IMR-90 (cell line): ENCODE measurements around the gene CYFIP1. TPM values are rescaled to one million over a fixed set of nuclear protein-coding genes. Genes with fewer than 3 reads are reported as not detected.

Experiments used
- ATAC-seq: fragments of 200-7000 bp; cut with Tn5 transposase; 2 replicates; pipeline ENCODE4 v1.9.1; 2020; ENCODE audit warnings: low read depth, mild to moderate bottlenecking, moderate library complexity
- BruUV-seq: library from RNA; stranded (reverse); fragments of 400-500 nt; replicated peaks from 2 replicates; lab custom pipeline; 2021; lab: Mats Ljungman, UMichigan
- CTCF ChIA-PET: fragments of 300-600 bp; formaldehyde crosslinking; extraction: SDS; loops from one replicate; lab custom pipeline; 2021; ENCODE audit warnings: antibody characterized with exemption; lab: Yijun Ruan, JAX
- POLR2A ChIA-PET: fragments of 300-600 bp; sonication (Branson Sonifier 250); formaldehyde crosslinking; loops from one replicate; lab custom pipeline; 2022; ENCODE audit warnings: antibody characterized with exemption; ENCODE audit not compliant: unreplicated experiment; lab: Charles Lee
- DNase-seq: peaks from one replicate; pipeline ENCODE4 v3.0.0; 2013
- H2AFZ ChIP-seq: replicated peaks from 2 replicates; pipeline ENCODE3; 2013; ENCODE audit warnings: low read length, mild to moderate bottlenecking; ENCODE audit not compliant: poor library complexity
- H2AK5ac ChIP-seq: 2 replicates; pipeline ENCODE4 v1.6.1; 2013; ENCODE audit warnings: low read depth, low read length, inconsistent platforms
- H2AK9ac ChIP-seq: replicated peaks from 2 replicates; pipeline ENCODE3; 2013; ENCODE audit warnings: mild to moderate bottlenecking, low read depth, low read length, moderate library complexity; ENCODE audit not compliant: poor library complexity
- H2BK120ac ChIP-seq: 2 replicates; pipeline ENCODE4 v1.6.1; 2013; ENCODE audit warnings: low read depth, low read length, inconsistent platforms
- H2BK15ac ChIP-seq: 3 replicates; pipeline ENCODE4 v1.6.1; 2013; ENCODE audit warnings: low read depth, low read length, inconsistent platforms
- H2BK20ac ChIP-seq: 2 replicates; pipeline ENCODE4 v1.6.1; 2013; ENCODE audit warnings: low read depth, mild to moderate bottlenecking, inconsistent platforms, low read length, moderate library complexity
- H2BK5ac ChIP-seq: 2 replicates; pipeline ENCODE4 v1.6.1; 2013; ENCODE audit warnings: mild to moderate bottlenecking, low read depth, low read length, inconsistent platforms; ENCODE audit not compliant: poor library complexity, severe bottlenecking
- H3K14ac ChIP-seq: replicated peaks from 2 replicates; pipeline ENCODE4 v1.6.1; 2013; ENCODE audit warnings: low read depth, low read length, inconsistent platforms
- H3K18ac ChIP-seq: 2 replicates; pipeline ENCODE4 v1.6.1; 2013; ENCODE audit warnings: low read depth, low read length, control low read depth
- H3K23ac ChIP-seq: 2 replicates; pipeline ENCODE4 v1.6.1; 2013; ENCODE audit warnings: low read depth, low read length, inconsistent platforms
- H3K27ac ChIP-seq: 2 replicates; pipeline ENCODE4 v1.5.1; 2013; ENCODE audit warnings: mild to moderate bottlenecking, control low read depth, low read length; ENCODE audit not compliant: insufficient read depth
- H3K27me3 ChIP-seq: 2 replicates; pipeline ENCODE4 v1.6.1; 2013; ENCODE audit warnings: low read length; ENCODE audit not compliant: control insufficient read depth, insufficient read depth
- H3K36me3 ChIP-seq: 2 replicates; pipeline ENCODE4 v1.6.1; 2013; ENCODE audit warnings: low read length, mixed read lengths; ENCODE audit not compliant: control insufficient read depth, insufficient read depth
- H3K4ac ChIP-seq: 2 replicates; pipeline ENCODE4 v1.6.1; 2013; ENCODE audit warnings: low read depth, low read length, inconsistent platforms
- H3K4me1 ChIP-seq: 2 replicates; pipeline ENCODE4 v1.6.1; 2013; ENCODE audit warnings: low read length, mixed read lengths; ENCODE audit not compliant: control insufficient read depth, insufficient read depth
- H3K4me2 ChIP-seq: 2 replicates; pipeline ENCODE4 v1.6.1; 2013; ENCODE audit warnings: low read depth, mild to moderate bottlenecking, control low read depth, low read length, moderate library complexity
- H3K4me3 ChIP-seq: 2 replicates; pipeline ENCODE4 v1.5.1; 2013; ENCODE audit warnings: low read depth, mild to moderate bottlenecking, control low read depth, low read length, moderate library complexity; ENCODE audit not compliant: insufficient read depth
- H3K56ac ChIP-seq: 2 replicates; pipeline ENCODE4 v1.6.1; 2013; ENCODE audit warnings: low read length, inconsistent platforms; ENCODE audit not compliant: insufficient read depth; ENCODE audit errors: extremely low read depth
- H3K79me1 ChIP-seq, 2 experiments: 2 replicates each; pipeline ENCODE4 v1.6.1; 2013; ENCODE audit warnings: low read length in 2 of 2, inconsistent platforms in 1 of 2, low read depth in 1 of 2
- H3K9ac ChIP-seq: 2 replicates; pipeline ENCODE4 v1.6.1; 2013; ENCODE audit warnings: low read depth, low read length, control low read depth
- H3K9me1 ChIP-seq: 2 replicates; pipeline ENCODE4 v1.6.1; 2013; ENCODE audit warnings: low read length, inconsistent platforms; ENCODE audit not compliant: insufficient read depth
- H3K9me3 ChIP-seq: 2 replicates; pipeline ENCODE4 v1.6.1; 2013; ENCODE audit warnings: low read length; ENCODE audit not compliant: control insufficient read depth, insufficient read depth
- H4K20me1 ChIP-seq: 2 replicates; pipeline ENCODE4 v1.6.1; 2013; ENCODE audit warnings: low read length, inconsistent platforms; ENCODE audit not compliant: insufficient read depth
- H4K5ac ChIP-seq: 2 replicates; pipeline ENCODE4 v1.6.1; 2013; ENCODE audit warnings: mild to moderate bottlenecking, low read depth, low read length, control low read depth
- H4K8ac ChIP-seq, 2 experiments: 2 replicates each; pipeline ENCODE4 v1.6.1; 2013; ENCODE audit warnings: low read depth in 2 of 2, low read length in 2 of 2, control low read depth in 1 of 2, inconsistent platforms in 1 of 2
- H4K91ac ChIP-seq: 2 replicates; pipeline ENCODE4 v1.6.1; 2013; ENCODE audit warnings: low read depth, low read length, inconsistent platforms; ENCODE audit not compliant: insufficient read depth
- BHLHE40 ChIP-seq: fragments of 150-350 bp; IDR thresholded peaks from 2 replicates; pipeline ENCODE4 v1.6.1; 2016; ENCODE audit warnings: mild to moderate bottlenecking, low read depth, low read length
- FOS ChIP-seq: fragments of 150-350 bp; IDR thresholded peaks from 2 replicates; pipeline ENCODE4 v1.6.1; 2016; ENCODE audit warnings: low read depth, low read length
- NFE2L2 ChIP-seq: fragments of 150-350 bp; IDR thresholded peaks from 2 replicates; pipeline ENCODE4 v1.6.1; 2016; ENCODE audit warnings: low read depth, mild to moderate bottlenecking, low read length
- POLR2A ChIP-seq: IDR thresholded peaks from 2 replicates; pipeline ENCODE4 v1.6.1; 2012; ENCODE audit warnings: mild to moderate bottlenecking, low read depth, low read length
- SMC3 ChIP-seq: fragments of 150-350 bp; IDR thresholded peaks from 2 replicates; pipeline ENCODE4 v1.6.1; 2016; ENCODE audit warnings: low read depth, mild to moderate bottlenecking, antibody characterized with exemption, low read length, moderate library complexity
- WGBS, 2 experiments: methylation state at CpG; one replicate each; pipeline versions ENCODE4 v1.1.5 to v1.1.7; 2013; ENCODE audit warnings: missing lambda C conversion rate in 2 of 2; ENCODE audit not compliant: insufficient read length in 1 of 2; ENCODE audit errors: extremely low coverage in 2 of 2; 5-methylcytosine and 5-hydroxymethylcytosine counted together
- dilution Hi-C: fragments of 300-500 bp; cut with HindIII; formaldehyde crosslinking; loops from one replicate; pipeline ENCODE4 v1.14.3; 2018; ENCODE audit warnings: low sequenced_read_pairs; ENCODE audit not compliant: unreplicated experiment
- in situ Hi-C: fragments of 300-500 bp; cut with MboI; formaldehyde crosslinking; loops from 3 replicates; pipeline ENCODE4 v1.14.3; 2019; ENCODE audit warnings: low sequenced_read_pairs, inconsistent platforms, mixed read lengths
- intact Hi-C: fragments of 100-400 bp; cut with micrococcal nuclease; formaldehyde crosslinking; loops from 2 replicates; pipeline ENCODE4 v1.10.0; 2022
- polyA plus RNA-seq, 3 experiments: library from polyadenylated mRNA; depleted of rRNA; stranded (reverse); fragments of >200 nt; gene quantifications; 2 replicates each; pipeline ENCODE4 v1.2.3, GENCODE V29; 2012; ENCODE audit warnings: low replicate concordance in 1 of 3
- total RNA-seq: library from RNA; depleted of rRNA; stranded (reverse); fragments of >200 nt; gene quantifications from 2 replicates; pipeline ENCODE4 v1.2.3, GENCODE V29; 2012
- TF ChIP-seq, protein P1 (sequence below): conservative IDR thresholded peaks from 2 replicates; pipeline ENCODE4 v1.5.1; 2012; ENCODE audit warnings: mild to moderate bottlenecking, low read depth, low read length, improper control_type of control experiment
- TF ChIP-seq, protein P2 (sequence below): fragments of 150-350 bp; IDR thresholded peaks from 2 replicates; pipeline ENCODE4 v1.6.1; 2016; ENCODE audit warnings: low read depth, mild to moderate bottlenecking, low read length, moderate library complexity, borderline replicate concordance
- TF ChIP-seq, protein P3 (sequence below): fragments of 150-350 bp; IDR thresholded peaks from 2 replicates; pipeline ENCODE4 v1.6.1; 2017; ENCODE audit warnings: mild to moderate bottlenecking, antibody characterized with exemption, low read length, low read depth

CYFIP1 gene
- total and polyA plus RNA-seq, 2 of the 4 experiments (the other 2 are of a cell fraction): 58.4 to 163 TPM

DNA sequence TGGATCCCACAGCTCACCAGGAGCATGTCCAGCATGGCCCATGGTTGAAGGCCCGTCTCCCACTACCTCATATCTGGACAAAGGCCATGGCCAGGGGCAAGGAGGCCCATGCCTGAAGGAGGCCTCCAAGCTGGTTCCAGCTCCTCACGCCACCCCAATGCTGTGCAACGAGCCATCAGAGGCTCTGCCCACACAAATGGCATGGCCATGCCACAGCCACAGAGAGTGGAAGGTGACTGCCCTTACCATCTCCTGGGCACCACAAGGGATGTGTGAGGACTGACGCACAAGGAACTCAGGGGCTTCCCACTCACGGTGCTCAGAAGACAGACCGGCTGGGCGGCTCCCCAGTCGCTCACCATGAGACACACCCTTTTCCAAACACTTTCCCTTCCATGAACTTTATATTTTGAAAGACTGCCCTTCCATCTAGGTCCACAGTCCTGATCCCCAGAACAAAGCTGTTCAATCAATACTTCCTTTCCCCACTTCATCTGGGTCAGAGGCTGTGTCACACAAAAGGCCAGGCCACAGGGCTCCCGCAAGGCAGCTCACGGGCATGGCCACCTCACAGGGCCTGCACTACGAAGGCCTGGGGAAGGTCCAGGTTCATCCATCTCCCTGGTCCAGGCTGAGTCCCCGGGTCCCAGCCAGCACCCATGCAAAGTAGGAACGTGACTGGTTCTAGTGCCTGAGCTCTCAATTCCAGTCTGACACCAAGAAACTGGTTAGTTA is 66.4 kb downstream of the CYFIP1 start:
- WGBS, 2 experiments: 89% methylated on average over 5 of the region's 13 CpGs; no CpG with 5 or more reads in 1 of the 2 experiments
- Histone ChIP-seq H3K23ac (no peak overlapping the region), H3K4ac (no peak overlapping the region), H4K5ac (no peak overlapping the region), H3K9me1 (peaks cover 3% of the 10 kb centered on the region; the same call in 1 of the 2 replicates), H3K4me3 (no peak overlapping the region), H3K18ac (no peak overlapping the region), H4K20me1 (no peaks in the 10 kb centered on the region), H2BK20ac (no peak overlapping the region), H2AK5ac (no peak overlapping the region), H3K56ac (no peak overlapping the region), H3K9me3 (no peaks in the 10 kb centered on the region), H2BK15ac (no peak overlapping the region), H3K14ac (no peak overlapping the region), H3K4me2 (no peak overlapping the region), H4K91ac (no peak overlapping the region), H3K27ac (no peak overlapping the region), H2AFZ (no peak overlapping the region), H2AK9ac (no peak overlapping the region), H2BK5ac (no peak overlapping the region), H2BK120ac (no peak overlapping the region), H3K9ac (no peak overlapping the region), H3K4me1 (no peaks in the 10 kb centered on the region), H3K36me3 (peaks cover 69% of the 10 kb centered on the region), H4K8ac (no peak overlapping the region), H3K27me3 (no peaks in the 10 kb centered on the region), H3K79me1 (peaks cover 0 to 20% of the 10 kb centered on the region in 2 experiments; a peak in 2 of 4 replicates)
- dilution Hi-C loops: no loop called here
- TF ChIP-seq, protein P1, sequence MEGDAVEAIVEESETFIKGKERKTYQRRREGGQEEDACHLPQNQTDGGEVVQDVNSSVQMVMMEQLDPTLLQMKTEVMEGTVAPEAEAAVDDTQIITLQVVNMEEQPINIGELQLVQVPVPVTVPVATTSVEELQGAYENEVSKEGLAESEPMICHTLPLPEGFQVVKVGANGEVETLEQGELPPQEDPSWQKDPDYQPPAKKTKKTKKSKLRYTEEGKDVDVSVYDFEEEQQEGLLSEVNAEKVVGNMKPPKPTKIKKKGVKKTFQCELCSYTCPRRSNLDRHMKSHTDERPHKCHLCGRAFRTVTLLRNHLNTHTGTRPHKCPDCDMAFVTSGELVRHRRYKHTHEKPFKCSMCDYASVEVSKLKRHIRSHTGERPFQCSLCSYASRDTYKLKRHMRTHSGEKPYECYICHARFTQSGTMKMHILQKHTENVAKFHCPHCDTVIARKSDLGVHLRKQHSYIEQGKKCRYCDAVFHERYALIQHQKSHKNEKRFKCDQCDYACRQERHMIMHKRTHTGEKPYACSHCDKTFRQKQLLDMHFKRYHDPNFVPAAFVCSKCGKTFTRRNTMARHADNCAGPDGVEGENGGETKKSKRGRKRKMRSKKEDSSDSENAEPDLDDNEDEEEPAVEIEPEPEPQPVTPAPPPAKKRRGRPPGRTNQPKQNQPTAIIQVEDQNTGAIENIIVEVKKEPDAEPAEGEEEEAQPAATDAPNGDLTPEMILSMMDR: no peak
- TF ChIP-seq, protein P2, sequence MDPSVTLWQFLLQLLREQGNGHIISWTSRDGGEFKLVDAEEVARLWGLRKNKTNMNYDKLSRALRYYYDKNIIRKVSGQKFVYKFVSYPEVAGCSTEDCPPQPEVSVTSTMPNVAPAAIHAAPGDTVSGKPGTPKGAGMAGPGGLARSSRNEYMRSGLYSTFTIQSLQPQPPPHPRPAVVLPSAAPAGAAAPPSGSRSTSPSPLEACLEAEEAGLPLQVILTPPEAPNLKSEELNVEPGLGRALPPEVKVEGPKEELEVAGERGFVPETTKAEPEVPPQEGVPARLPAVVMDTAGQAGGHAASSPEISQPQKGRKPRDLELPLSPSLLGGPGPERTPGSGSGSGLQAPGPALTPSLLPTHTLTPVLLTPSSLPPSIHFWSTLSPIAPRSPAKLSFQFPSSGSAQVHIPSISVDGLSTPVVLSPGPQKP: no peak
- TF ChIP-seq FOS: no peak
- no peak for TF ChIP-seq POLR2A
- TF ChIP-seq NFE2L2: no peak
- TF ChIP-seq BHLHE40: no peak
- no peak for TF ChIP-seq SMC3
- TF ChIP-seq, protein P3, sequence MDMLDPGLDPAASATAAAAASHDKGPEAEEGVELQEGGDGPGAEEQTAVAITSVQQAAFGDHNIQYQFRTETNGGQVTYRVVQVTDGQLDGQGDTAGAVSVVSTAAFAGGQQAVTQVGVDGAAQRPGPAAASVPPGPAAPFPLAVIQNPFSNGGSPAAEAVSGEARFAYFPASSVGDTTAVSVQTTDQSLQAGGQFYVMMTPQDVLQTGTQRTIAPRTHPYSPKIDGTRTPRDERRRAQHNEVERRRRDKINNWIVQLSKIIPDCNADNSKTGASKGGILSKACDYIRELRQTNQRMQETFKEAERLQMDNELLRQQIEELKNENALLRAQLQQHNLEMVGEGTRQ: no peak
- ATAC-seq (no peak), DNase-seq (no peak)
- no TSS peak for BruUV-seq
- in situ Hi-C loops: no loop called here
- intact Hi-C loops: no loop called here
- ChIA-PET CTCF (no interaction called here), POLR2A (no interaction called here)
